Glutamatergic neuron (in vitro differentiated cells): Measurements from ENCODE around the gene PRSS21. TPM values are rescaled to one million over a fixed set of nuclear protein-coding genes. Genes with fewer than 3 reads are reported as not detected.

ENCODE experiments used
- DNase-seq: peaks from one replicate; pipeline ENCODE4 v3.0.0; 2022
- H3K27ac Mint-ChIP-seq: one replicate; pipeline ENCODE4 v1.8.0; 2020; ENCODE audit warnings: mild to moderate bottlenecking, mixed read lengths, inconsistent platforms; ENCODE audit not compliant: unreplicated experiment
- H3K27me3 Mint-ChIP-seq: one replicate; pipeline ENCODE4 v1.8.0; 2020; ENCODE audit warnings: mild to moderate bottlenecking, moderate library complexity, mixed read lengths, inconsistent platforms; ENCODE audit not compliant: unreplicated experiment
- H3K36me3 Mint-ChIP-seq: one replicate; pipeline ENCODE4 v1.8.0; 2020; ENCODE audit warnings: mild to moderate bottlenecking, mixed read lengths, inconsistent platforms; ENCODE audit not compliant: unreplicated experiment
- H3K4me1 Mint-ChIP-seq: one replicate; pipeline ENCODE4 v1.8.0; 2020; ENCODE audit warnings: mild to moderate bottlenecking, low read depth, mixed read lengths, inconsistent platforms; ENCODE audit not compliant: unreplicated experiment
- H3K4me3 Mint-ChIP-seq: one replicate; pipeline ENCODE4 v1.8.0; 2020; ENCODE audit warnings: mild to moderate bottlenecking, mixed read lengths, inconsistent platforms; ENCODE audit not compliant: unreplicated experiment
- H3K9me3 Mint-ChIP-seq: one replicate; pipeline ENCODE4 v1.8.0; 2020; ENCODE audit warnings: mild to moderate bottlenecking, moderate library complexity, mixed read lengths, inconsistent platforms; ENCODE audit not compliant: unreplicated experiment
- CTCF ChIP-seq: fragments of 200-600 bp; sonication (generic); IDR thresholded peaks from one replicate; pipeline ENCODE4 v1.5.0; 2021; ENCODE audit not compliant: partially characterized antibody, unreplicated experiment
- total RNA-seq: library from RNA; stranded (reverse); fragmentation: NEBNext Ultra II Directional; extraction: Animal tissue kit (Norgen Biotek cat#: 25700); gene quantifications from one replicate; pipeline ENCODE4 v1.2.1, GENCODE V29; 2021; ENCODE audit not compliant: unreplicated experiment

The PRSS21 gene
- total RNA-seq, 1 donor from 2014 or later: not detected

- no peak overlapping the region for H3K27ac Mint-ChIP-seq
- no peak for TF ChIP-seq CTCF
- H3K36me3 Mint-ChIP-seq: peaks cover 15% of the 10 kb centered on the region
- no peak overlapping the region for H3K4me3 Mint-ChIP-seq
- DNase-seq: no peak
- peaks cover 22% of the 10 kb centered on the region for H3K9me3 Mint-ChIP-seq
- H3K27me3 Mint-ChIP-seq: peaks cover 30% of the 10 kb centered on the region
- H3K4me1 Mint-ChIP-seq: peaks cover 5% of the 10 kb centered on the region
These were observed 46.7 kb upstream of the PRSS21 start for GRCh38 chr16:2770057-2770951.

DNA sequence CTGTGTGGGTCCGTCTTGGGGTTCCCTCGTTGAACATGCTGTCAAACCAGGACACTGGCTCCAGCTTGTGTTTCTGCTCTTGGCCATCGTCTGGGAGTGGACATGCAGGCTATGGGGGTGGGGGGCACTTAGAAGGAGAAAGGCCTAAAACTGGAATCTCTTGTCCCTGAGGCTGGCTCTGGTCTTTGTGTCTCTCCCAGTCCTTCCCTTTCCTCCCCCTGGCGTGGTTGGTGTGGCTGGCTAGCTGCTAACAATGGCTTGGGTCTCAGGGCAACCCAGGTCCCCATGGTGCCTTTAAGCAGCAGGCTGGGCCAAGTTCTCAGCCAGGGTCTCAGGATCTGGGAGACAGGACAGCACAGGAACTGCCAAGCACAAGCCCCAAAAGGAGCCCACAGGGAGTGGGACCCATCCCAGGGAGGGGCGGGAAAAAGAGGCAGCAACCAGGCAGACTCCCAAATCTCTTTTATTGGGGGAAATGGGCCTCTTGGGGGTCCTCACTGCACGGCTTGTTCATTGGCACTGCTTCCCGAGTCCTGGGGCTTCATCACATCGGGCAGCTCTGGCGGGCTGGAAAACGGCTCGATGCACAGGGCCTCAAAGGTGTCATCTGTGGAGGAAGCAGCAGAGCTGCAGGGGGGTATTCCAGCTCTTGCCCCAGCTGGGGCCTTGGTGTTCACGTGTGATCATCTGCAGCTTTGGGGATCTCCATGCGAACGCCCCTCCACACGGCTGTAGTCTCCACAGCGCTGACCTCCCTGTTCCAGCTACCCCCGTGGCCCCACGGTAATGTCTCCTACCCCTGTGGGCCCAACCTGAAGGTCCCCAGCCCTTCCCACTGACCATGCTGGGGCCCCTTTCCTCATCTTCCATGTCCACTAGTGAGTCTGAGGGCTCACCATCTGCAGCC lies 45.3 kb upstream of the PRSS21 start:
- H3K4me1 Mint-ChIP-seq: peaks cover 10% of the 10 kb centered on the region
- peaks cover 22% of the 10 kb centered on the region for H3K27me3 Mint-ChIP-seq
- no peak overlapping the region for H3K4me3 Mint-ChIP-seq
- peaks cover 13% of the 10 kb centered on the region for H3K9me3 Mint-ChIP-seq
- peaks cover under 1% of the 10 kb centered on the region for H3K36me3 Mint-ChIP-seq
- no peak for DNase-seq
- H3K27ac Mint-ChIP-seq: peak overlapping the region; percentile 25
- TF ChIP-seq CTCF: no peak

- Mint-ChIP-seq H3K27me3 (peaks cover 20% of the 10 kb centered on the region), H3K9me3 (peaks cover 9% of the 10 kb centered on the region), H3K4me3 (no peak overlapping the region), H3K4me1 (peaks cover 11% of the 10 kb centered on the region), H3K27ac (no peak overlapping the region), H3K36me3 (no peaks in the 10 kb centered on the region)
- no peak for DNase-seq
- TF ChIP-seq CTCF: no peak
These were observed 43.7 kb upstream of the PRSS21 start for GRCh38 chr16:2773188-2773968.

DNA sequence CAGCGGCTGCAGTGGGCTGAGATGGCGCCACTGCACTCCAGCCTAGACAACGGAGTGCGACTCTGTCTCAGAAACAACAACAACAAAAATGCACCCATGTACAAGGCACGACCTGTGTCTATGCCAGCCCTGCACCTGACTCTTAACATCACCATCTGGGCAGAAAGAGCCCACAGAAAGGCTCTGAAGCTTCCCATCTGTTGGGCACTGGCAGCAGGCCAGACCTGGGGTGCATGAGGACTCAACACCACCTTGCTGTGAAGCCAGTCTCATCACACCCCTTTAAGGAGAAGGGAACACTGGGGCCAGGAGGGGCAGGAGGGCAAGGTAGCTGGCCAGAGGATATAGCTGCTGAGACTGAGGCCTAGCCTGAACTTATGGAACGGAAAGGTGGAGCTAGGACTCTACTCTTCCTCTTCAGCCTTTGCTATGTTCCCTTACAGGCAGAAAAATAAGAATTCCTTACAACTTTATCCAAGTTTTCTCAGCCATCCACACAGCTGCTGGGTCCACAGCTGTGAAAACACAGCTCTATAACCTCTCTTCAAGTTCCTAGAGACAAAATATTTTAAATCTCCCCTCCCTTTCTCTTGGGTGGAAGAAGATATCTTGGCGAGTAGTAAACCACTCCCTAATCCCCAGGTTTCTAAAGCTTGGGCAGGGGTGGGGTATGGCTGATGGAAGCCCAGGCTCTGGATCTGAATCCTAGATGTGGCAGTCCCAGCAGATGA lies 42.7 kb upstream of the PRSS21 start:
- Mint-ChIP-seq H3K4me1 (peaks cover 13% of the 10 kb centered on the region), H3K4me3 (no peak overlapping the region), H3K27me3 (peaks cover 20% of the 10 kb centered on the region), H3K36me3 (no peaks in the 10 kb centered on the region), H3K27ac (no peak overlapping the region), H3K9me3 (peaks cover 9% of the 10 kb centered on the region)
- DNase-seq: no peak
- no peak for TF ChIP-seq CTCF
